Panc1 (cell line): Measurements from ENCODE around the gene FFAR1.
A peak's percentile ranks its signal among the peaks of the same experiment; 100 is the strongest.

Experiments used
- CTCF ChIP-seq: fragments of 450-650 bp; IDR thresholded peaks from 2 replicates; pipeline ENCODE4 v1.5.1; 2017; ENCODE audit warnings: mild to moderate bottlenecking
- TF ChIP-seq, protein P1 (sequence below), 2 experiments: IDR thresholded peaks; 2 replicates each; pipeline ENCODE4 v1.6.1; 2011 to 2012; ENCODE audit warnings: low read depth in 2 of 2, control low read depth in 1 of 2, low read length in 1 of 2, mild to moderate bottlenecking in 1 of 2, moderate library complexity in 1 of 2; ENCODE audit not compliant: insufficient read depth in 1 of 2

DNA sequence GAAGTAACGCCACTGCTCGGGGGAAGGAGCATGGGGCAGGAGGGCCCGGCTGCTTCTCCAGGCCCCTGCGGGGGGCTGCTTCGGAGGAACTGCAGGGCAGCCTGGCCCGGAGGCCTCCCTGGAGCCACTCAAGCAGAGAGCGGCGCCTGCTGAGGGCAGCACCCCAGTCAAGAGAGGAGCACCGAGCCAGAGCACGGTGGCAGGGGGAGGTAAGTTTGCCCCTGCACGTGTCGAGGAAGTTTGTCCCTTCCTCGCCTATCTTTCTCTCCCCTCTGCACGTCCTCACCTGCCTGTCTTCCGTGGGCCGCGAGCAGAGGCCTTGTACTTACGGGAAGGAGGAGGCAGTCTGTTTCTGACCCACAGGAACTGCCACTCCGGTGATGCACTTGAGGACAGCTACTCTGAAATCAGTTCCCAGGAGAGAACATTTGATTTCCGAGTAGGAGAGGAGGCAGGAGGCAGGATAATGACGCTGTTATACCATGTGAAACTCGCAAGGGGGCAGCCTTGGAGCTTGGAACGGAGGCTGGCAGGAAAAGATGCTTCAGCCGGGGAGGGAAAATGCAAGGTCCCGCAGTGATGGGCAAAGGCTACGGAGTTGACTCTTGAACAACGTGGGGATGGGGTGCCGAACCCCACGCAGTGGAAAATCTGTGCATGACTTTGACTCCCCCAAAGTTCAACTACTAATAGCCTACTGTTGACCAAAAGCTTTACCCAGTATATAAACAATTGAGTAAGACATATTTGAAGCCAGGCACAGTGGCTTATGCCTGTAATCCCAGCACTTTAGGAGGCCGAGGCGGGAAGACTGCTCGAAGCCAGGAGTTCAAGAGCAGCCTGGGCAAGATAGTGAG lies 5.0 kb downstream of the FFAR1 start:
- TF ChIP-seq CTCF = peak; percentile 94
- TF ChIP-seq, protein P1, sequence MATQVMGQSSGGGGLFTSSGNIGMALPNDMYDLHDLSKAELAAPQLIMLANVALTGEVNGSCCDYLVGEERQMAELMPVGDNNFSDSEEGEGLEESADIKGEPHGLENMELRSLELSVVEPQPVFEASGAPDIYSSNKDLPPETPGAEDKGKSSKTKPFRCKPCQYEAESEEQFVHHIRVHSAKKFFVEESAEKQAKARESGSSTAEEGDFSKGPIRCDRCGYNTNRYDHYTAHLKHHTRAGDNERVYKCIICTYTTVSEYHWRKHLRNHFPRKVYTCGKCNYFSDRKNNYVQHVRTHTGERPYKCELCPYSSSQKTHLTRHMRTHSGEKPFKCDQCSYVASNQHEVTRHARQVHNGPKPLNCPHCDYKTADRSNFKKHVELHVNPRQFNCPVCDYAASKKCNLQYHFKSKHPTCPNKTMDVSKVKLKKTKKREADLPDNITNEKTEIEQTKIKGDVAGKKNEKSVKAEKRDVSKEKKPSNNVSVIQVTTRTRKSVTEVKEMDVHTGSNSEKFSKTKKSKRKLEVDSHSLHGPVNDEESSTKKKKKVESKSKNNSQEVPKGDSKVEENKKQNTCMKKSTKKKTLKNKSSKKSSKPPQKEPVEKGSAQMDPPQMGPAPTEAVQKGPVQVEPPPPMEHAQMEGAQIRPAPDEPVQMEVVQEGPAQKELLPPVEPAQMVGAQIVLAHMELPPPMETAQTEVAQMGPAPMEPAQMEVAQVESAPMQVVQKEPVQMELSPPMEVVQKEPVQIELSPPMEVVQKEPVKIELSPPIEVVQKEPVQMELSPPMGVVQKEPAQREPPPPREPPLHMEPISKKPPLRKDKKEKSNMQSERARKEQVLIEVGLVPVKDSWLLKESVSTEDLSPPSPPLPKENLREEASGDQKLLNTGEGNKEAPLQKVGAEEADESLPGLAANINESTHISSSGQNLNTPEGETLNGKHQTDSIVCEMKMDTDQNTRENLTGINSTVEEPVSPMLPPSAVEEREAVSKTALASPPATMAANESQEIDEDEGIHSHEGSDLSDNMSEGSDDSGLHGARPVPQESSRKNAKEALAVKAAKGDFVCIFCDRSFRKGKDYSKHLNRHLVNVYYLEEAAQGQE (IDR thresholded peaks at IDR 0.05; ENCODE audit: insufficient read depth in 1 of 2, low read depth in 2 of 2, low read length in 1 of 2) = no peak
